ENCODE results near the gene PSTPIP1. TPM values are rescaled to one million over a fixed set of nuclear protein-coding genes. Genes with fewer than 3 reads are reported as not detected.

Gene PSTPIP1
- total and polyA plus RNA-seq, 7 donors = 0.97 to 2.2 (median 1.3) TPM

DNA sequence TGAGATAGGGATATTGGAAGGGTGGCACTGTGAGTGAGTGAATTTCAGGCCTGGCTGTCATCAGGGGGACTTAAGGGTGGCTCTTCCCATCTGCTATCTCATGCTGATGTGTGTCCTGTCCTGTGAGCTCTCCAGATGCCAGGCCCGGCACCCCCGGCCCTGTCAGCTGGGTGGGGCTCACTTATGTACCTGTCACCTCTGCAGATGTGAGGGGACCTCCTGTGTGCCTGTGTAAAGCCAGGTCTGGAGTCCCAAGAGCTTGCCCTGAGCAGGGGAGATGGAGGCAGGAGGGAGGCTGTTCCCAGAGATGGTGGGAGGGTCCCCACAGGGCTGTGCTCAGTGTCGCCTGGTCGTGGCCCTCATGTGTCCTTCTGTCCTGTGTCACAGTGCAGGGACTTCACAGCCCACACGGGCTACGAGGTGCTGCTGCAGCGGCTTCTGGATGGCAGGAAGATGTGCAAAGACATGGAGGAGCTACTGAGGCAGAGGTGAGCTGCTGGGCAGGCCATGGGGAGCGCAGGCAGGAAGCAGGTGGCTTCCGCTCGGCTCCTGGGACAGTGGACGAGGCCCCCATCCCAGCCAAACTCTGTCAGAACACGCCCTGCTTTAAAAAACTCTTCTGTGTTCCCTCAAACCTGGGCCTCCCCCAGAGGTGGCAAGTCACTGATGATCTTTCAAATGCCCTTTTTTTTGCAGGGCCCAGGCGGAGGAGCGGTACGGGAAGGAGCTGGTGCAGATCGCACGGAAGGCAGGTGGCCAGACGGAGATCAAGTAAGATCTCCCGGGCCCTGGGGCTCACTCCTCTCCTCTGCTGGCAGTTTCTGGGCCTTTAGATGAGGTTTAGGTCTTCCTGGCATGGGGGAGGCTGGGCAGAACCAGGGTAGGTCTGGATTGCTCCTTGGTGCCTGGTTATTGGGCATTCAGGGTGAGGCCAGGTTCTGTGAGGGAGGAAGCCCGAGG, 23.1 kb downstream of the PSTPIP1 start:
- H3K4me1 ChIP-seq = no peaks in the 10 kb centered on the region

DNA sequence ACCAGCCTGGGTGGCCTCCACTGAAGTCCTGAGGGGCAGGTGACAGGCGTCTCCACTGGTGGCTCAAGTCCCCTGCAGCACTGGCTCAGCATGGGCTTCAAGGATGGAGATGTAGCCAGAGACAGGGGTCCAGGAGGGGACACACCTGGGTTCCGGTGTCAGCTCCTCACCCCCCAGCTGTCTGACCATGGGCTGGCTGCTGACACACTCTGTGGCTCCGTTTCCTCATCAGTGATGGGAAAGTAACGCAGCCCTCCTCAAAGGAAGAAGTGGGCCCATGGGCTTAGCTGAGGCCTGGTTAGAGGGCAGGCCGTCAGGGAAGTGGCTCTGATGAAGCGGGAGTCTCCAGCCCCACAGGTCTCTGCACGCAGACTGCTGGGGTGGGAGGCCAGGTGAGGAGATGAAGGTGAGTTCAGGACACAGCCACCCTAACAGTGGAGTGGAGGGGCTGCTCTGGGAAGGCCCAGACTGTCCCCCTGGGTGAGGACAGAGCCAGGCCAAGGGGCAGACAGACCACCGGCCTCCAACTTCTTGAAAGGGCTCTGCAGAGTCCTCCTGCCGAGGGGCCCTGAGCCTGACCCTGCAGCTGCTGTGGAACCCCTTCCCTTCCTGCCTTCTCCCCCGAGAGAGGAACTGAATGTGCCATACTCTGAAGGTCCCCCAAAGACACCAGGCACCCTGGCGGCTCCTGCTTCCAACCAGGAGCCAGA, 24.0 kb downstream of the PSTPIP1 start:
- DNase-seq (peak; percentile 4 to 55), ATAC-seq (no peak)
- H3K4me1 ChIP-seq = no peaks in the 10 kb centered on the region
- no peak overlapping the region for H3K27ac ChIP-seq
- no peaks in the 10 kb centered on the region for H3K9me3 ChIP-seq
- H3K4me3 ChIP-seq = no peak overlapping the region
- H3K36me3 ChIP-seq (ENCODE audit: insufficient read depth in 1 of 2, low read depth in 1 of 2) = no peaks in the 10 kb centered on the region
- intact Hi-C loops (cut with DNase I) = no loop called here
- TF ChIP-seq, protein P1, sequence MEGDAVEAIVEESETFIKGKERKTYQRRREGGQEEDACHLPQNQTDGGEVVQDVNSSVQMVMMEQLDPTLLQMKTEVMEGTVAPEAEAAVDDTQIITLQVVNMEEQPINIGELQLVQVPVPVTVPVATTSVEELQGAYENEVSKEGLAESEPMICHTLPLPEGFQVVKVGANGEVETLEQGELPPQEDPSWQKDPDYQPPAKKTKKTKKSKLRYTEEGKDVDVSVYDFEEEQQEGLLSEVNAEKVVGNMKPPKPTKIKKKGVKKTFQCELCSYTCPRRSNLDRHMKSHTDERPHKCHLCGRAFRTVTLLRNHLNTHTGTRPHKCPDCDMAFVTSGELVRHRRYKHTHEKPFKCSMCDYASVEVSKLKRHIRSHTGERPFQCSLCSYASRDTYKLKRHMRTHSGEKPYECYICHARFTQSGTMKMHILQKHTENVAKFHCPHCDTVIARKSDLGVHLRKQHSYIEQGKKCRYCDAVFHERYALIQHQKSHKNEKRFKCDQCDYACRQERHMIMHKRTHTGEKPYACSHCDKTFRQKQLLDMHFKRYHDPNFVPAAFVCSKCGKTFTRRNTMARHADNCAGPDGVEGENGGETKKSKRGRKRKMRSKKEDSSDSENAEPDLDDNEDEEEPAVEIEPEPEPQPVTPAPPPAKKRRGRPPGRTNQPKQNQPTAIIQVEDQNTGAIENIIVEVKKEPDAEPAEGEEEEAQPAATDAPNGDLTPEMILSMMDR (IDR thresholded peaks at IDR 0.05) = no peak
- H3K27me3 ChIP-seq (ENCODE audit: insufficient read depth in 3 of 3, low read length in 2 of 3) = no peaks in the 10 kb centered on the region
- WGBS, 3 donors = 90 to 96% (median 95%) methylated on average over 9 to 11 of the region's 11 CpGs

More for the DNA sequence above, 23.1 kb downstream of the PSTPIP1 start:
- Histone ChIP-seq H3K9me3 (no peaks in the 10 kb centered on the region), H3K27ac (no peak overlapping the region), H3K4me3 (no peak overlapping the region), H3K27me3 (ENCODE audit: insufficient read depth in 3 of 3, low read length in 2 of 3) (no peaks in the 10 kb centered on the region), H3K36me3 (ENCODE audit: insufficient read depth in 1 of 2, low read depth in 1 of 2) (no peaks in the 10 kb centered on the region)
- 92 to 93% (median 93%) methylated on average over 20 of the region's 20 CpGs for WGBS, 3 donors
- ATAC-seq (no peak), DNase-seq (peak in 1 of 2 donors; percentile 26)
- TF ChIP-seq, protein P1 (IDR thresholded peaks at IDR 0.05) = no peak
- intact Hi-C loops (cut with DNase I) = no loop called here

DNA sequence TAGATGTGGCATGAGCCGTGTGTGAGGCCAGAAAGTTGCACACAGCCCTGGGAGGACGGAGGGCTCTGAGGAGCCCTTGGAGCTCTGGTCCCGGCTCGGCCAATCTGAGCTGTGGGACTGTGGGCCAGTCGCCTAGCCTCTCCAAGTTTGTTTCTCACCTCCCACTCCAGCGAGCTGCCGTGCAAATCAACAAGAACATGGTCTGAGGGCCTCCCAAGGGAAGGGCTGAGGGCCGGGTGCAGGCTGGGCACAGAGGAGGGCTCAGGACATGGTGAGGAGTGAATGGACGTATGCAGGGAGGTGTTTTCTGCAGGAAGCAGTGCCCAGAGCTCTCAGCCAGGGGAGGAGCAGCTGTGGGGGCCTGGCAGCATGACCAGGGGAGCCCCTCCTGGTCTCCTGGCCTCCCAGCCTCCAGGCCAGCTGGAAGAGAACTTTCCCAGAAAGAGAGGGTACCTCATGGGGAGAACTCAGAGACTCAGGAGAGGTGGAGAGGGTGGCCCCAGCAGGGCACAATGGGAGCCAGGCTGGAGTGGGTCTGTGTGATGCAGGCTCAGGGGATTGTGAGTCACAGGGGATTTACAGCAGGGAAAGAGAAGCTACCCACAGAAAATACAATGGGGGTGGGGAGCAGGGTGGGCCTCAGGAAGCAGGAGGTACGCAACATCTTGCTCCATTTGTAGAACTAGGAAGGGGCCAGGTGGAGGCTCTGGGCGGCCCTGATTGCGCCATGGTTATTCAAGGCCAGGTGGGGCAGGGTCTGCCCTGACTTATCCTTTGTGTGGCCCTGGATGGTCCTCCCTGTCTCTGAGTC, 24.8 kb downstream of the PSTPIP1 start:
- Histone ChIP-seq H3K27ac (no peak overlapping the region), H3K27me3 (ENCODE audit: insufficient read depth in 3 of 3, low read length in 2 of 3) (no peaks in the 10 kb centered on the region), H3K4me3 (no peak overlapping the region), H3K36me3 (ENCODE audit: insufficient read depth in 1 of 2, low read depth in 1 of 2) (no peaks in the 10 kb centered on the region), H3K4me1 (no peaks in the 10 kb centered on the region), H3K9me3 (no peaks in the 10 kb centered on the region)
- intact Hi-C loops (cut with DNase I) = loop anchor here (5.0 kb wide), 2 partner anchors 88 to 523 kb away; no protein-coding TSS in a partner anchor
- DNase-seq (peak in 1 of 2 donors; percentile 44), ATAC-seq (no peak)
- WGBS, 3 donors = 65 to 86% (median 73%) methylated on average over 12 of the region's 12 CpGs
- TF ChIP-seq, protein P1 (IDR thresholded peaks at IDR 0.05) = no peak

DNA sequence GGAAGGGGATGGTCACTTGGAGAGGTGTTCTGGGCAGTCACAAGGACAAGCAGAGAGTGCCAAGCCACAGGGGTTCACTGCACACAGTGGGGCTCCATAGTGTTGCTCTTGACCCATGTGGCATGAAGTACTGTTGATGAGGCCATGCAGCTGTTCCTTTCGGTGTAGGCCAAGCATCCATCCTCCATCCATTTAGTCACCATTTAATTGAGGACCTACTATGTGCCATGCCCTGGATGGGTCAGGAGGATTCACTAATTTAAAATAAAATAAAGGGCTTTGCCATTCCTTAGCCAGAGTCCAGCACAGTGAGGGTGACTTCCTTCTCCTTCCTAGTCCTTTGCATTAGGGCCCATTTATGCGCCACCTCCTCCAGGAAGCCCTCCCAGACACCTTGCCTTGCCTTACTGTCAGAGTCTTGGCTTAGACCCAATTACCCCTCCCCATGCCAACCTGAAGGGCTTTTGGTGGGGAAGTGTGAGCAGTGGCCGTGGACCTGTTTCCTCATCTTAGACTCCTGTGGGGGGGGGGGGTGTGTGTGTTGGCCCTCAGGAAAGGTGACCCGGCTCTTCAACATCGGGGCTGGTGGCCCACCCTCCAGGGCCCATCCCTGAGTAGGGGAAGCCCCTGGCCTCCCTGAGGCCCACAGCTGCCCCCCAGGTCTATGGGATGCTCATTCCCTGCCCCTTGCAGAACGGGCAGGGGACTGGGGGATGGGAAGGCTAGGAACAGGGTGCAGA, 25.6 kb downstream of the PSTPIP1 start:
- no peaks in the 10 kb centered on the region for H3K9me3 ChIP-seq
- TF ChIP-seq, protein P1 (IDR thresholded peaks at IDR 0.05) = no peak
- no peak for ATAC-seq
- H3K27me3 ChIP-seq (ENCODE audit: insufficient read depth in 3 of 3, low read length in 2 of 3) = no peaks in the 10 kb centered on the region
- WGBS, 3 donors = 84 to 86% (median 85%) methylated on average over 6 of the region's 6 CpGs
- no peaks in the 10 kb centered on the region for H3K36me3 ChIP-seq (ENCODE audit: insufficient read depth in 1 of 2, low read depth in 1 of 2)
- intact Hi-C loops (cut with DNase I) = loop anchor here (5.0 kb wide), 2 partner anchors 87 to 522 kb away; no protein-coding TSS in a partner anchor
- no peak overlapping the region for H3K4me3 ChIP-seq
- no peak overlapping the region for H3K27ac ChIP-seq
- no peaks in the 10 kb centered on the region for H3K4me1 ChIP-seq
- peak; percentile 3 to 4 for DNase-seq

All from psoas muscle (tissue), 8 donors.